Stimulated activated CD8-positive, alpha-beta memory T cell treated with anti-CD3 and anti-CD28 coated beads, Interleukin-4, amount 100 ng/mL, for 48 hours (primary cell): ENCODE data around the gene SMAD3.
A peak's percentile ranks its signal among the peaks of the same experiment; 100 is the strongest.

Source experiments
- DNase-seq: peaks from one replicate; pipeline ENCODE4 v3.0.0-alpha.2; 2020

The SMAD3 gene

GRCh38 chr15:67207555-67208207 is 142.3 kb downstream of the SMAD3 start:
- no peak for DNase-seq

- DNase-seq: no peak
These were observed 143.0 kb downstream of the SMAD3 start for GRCh38 chr15:67208396-67208795.

- DNase-seq: no peak
These were observed 145.3 kb downstream of the SMAD3 start for GRCh38 chr15:67210555-67211168.

GRCh38 chr15:67212684-67213367 is 147.4 kb downstream of the SMAD3 start:
- DNase-seq: no peak

- no peak for DNase-seq
These were observed 149.7 kb downstream of the SMAD3 start for GRCh38 chr15:67215102-67215501.

GRCh38 chr15:67216859-67217258 is 151.5 kb downstream of the SMAD3 start:
- no peak for DNase-seq

- no peak for DNase-seq
These were observed 153.0 kb downstream of the SMAD3 start for GRCh38 chr15:67218428-67218827.

- DNase-seq: no peak
These were observed 153.9 kb downstream of the SMAD3 start for GRCh38 chr15:67219288-67219687.

- no peak for DNase-seq
These were observed 159.5 kb downstream of the SMAD3 start for GRCh38 chr15:67224889-67225288.

GRCh38 chr15:67225336-67225735 is 159.9 kb downstream of the SMAD3 start:
- DNase-seq: no peak

- no peak for DNase-seq
These were observed 162.0 kb downstream of the SMAD3 start for GRCh38 chr15:67227431-67227830.

GRCh38 chr15:67227846-67228245 is 162.4 kb downstream of the SMAD3 start:
- DNase-seq: no peak

GRCh38 chr15:67228286-67228685 is 162.9 kb downstream of the SMAD3 start:
- no peak for DNase-seq

- no peak for DNase-seq
These were observed 165.1 kb downstream of the SMAD3 start for GRCh38 chr15:67230504-67230903.

GRCh38 chr15:67232591-67232990 is 167.2 kb downstream of the SMAD3 start:
- DNase-seq: no peak

- DNase-seq: no peak
These were observed 175.1 kb downstream of the SMAD3 start for GRCh38 chr15:67240235-67241131.

- peak; percentile 37 for DNase-seq
These were observed 175.9 kb downstream of the SMAD3 start for GRCh38 chr15:67241132-67241855.

GRCh38 chr15:67242708-67243111 is 177.3 kb downstream of the SMAD3 start:
- DNase-seq: no peak
